Epithelial cell of prostate (primary cell): Measurements from ENCODE around the gene NMD3.

Experiments
- DNase-seq: peaks from one replicate; pipeline ENCODE4 v3.0.0-alpha.2; 2011; ENCODE audit warnings: low read depth, low spot score
- H3K27ac ChIP-seq: fragments of 450-650 bp; 2 replicates; pipeline ENCODE4 v1.5.1; 2017; ENCODE audit warnings: mild to moderate bottlenecking

Gene NMD3

DNA sequence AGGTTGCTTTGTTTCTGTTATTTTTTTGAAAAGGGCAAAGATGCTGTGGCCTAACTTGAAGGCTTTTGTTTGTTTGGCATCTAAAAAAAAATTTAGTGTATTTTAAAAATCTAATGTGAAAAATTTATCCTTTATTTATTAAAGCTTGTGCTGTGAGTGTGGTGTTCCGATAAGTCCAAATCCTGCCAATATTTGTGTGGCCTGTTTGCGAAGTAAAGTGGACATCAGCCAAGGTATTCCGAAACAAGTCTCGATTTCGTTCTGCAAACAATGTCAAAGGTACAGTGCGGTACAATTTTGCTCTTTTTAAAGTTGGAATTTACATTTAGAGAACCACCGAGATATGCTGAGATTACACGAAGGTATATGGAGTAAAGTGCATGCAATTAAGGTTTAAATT is 3.7 kb downstream of the NMD3 start:
- DNase-seq, result no peak

DNA sequence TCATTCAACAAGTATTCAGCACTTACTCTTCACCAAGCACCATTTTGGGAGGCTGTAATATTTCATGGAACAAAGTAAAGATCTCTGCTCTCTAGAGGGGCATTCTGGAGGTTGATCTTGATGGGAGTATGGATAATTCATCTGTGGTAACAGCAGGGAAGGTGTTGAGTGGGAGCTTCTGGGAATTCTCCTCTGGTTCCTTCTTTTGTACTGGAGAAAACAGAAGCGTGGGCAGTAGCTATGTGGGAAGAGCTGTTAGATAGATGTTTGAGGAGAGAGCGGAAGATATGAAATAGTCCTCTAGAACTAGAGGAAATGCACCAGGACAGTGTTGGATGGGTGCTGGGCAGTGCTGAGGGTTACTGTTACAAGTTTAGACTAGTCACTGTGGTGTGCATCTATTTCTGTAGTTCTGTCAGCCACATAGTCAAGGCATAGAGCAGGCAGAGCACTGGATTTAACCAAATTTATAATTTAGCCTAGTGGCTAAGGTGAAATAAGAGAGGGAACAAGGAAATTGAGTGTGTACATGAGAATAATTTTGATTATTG is 9.6 kb downstream of the NMD3 start:
- peak overlapping the region; percentile 19 for H3K27ac ChIP-seq
- DNase-seq, result no peak

More for the DNA sequence above, 3.7 kb downstream of the NMD3 start:
- no peak overlapping the region for H3K27ac ChIP-seq

DNA sequence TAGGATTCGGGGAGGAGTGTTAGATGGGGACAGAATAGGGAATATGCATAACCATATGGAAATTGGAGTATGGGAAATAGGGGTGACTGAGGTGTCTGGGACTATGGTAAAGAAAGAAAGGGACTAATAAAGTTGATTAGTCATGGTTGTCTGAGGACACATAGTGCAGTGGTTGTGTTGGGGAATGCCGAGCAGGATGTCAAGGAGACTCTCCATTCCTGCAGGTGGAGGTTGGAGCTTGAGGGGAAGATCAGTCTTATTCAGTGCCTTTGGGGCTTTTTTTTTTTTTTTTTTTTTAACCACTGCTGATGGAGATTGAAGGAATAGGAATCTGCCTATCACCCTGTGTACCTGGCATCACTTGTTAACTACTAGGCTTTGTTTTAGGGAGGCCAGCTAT is 10.8 kb downstream of the NMD3 start:
- DNase-seq, result no peak
- no peak overlapping the region for H3K27ac ChIP-seq

DNA sequence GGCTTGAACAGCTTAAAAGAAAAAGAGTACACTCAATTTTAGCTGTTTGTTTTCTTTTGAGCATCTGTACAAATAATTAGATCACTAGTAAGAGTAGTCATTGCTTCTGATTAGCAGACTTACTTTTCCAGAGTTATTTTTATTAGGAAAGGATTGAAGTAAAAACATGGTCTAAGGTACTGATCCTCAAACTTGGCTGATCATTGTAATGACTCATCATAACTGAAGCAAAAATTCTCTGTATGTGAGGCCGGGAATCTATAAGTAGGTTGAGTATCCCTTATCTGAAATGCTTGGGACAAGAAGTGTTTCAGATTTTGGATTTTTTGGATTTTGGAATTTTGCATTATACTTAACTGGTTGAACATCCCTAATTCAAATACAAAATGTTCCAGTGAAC is 12.4 kb downstream of the NMD3 start:
- H3K27ac ChIP-seq, result no peak overlapping the region
- DNase-seq, result no peak

DNA sequence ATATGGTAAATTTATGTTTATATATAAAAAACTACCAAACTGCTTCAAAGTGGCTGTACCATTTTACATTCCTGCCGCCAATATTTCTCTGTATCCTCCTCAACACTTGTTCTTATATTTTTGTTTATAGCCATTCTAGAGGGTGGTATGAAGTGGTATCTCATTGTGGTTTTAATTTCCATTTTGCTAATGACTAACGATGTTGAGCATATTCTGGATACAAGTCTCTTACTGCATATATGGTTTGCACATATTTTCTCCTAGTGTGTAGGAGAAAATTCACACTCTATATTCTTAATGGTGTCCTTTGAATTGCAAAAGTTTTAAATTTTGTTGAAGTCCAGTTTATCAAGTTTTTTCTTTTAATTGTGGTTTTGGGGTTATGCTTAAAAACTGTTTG is 15.1 kb downstream of the NMD3 start:
- no peak overlapping the region for H3K27ac ChIP-seq
- DNase-seq, result no peak

DNA sequence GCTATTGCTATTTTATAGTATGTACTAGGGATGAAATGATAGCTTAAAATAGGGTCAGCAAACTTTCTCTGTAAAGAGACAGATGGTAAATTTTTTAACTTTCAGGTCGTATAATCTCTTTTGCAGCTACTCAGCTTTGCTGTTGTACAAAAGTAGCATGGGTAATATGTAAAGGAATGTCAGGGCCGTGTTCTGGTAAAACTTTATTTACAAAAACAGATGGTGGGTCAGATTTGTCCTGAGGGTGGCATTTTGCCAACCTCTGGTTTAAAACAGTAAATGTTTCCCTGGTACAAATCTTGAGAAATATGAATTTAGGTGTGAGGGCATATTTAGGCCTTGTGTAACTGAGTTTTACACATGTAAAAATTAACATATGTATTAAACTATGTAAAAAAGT is 18.6 kb downstream of the NMD3 start:
- H3K27ac ChIP-seq, result no peak overlapping the region
- no peak for DNase-seq

DNA sequence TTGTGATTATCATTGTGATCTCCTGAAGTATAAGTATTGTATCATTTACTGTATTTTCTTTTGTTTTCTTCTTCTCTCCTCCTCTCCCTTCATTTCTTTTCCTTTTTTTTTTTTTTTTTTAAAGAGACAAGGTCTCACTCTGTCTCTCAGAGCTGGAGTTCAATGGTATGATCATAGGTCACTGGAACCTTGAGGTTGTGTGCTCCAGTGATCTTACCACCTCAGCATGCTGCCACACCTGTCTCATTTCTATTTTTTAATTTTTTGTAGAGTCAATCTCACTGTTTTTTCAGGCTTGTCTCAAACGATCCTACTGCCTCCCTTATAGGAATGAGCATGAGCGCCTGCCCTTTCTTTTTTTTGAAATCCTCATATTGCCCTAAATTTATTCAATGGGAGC is 23.4 kb downstream of the NMD3 start:
- no peak overlapping the region for H3K27ac ChIP-seq
- no peak for DNase-seq

DNA sequence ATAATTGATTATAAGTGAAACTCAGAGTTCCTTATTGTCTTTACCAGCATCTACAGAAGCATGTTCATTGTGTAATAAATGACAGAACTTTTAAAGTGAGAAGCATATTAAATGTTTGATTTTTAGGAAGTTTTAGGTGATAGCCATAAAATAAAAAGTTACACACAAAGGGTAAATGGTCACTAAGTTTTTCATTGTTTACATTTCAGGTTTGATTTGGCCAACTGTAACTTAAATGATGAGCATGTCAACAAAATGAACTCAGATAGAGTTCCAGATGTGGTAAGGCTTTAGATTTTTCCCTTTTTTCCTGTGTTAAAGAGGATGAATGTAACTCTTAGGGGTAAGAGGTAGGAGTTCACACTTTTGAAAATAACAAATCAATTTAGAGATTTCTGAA is 25.9 kb downstream of the NMD3 start:
- H3K27ac ChIP-seq, result no peak overlapping the region
- no peak for DNase-seq

DNA sequence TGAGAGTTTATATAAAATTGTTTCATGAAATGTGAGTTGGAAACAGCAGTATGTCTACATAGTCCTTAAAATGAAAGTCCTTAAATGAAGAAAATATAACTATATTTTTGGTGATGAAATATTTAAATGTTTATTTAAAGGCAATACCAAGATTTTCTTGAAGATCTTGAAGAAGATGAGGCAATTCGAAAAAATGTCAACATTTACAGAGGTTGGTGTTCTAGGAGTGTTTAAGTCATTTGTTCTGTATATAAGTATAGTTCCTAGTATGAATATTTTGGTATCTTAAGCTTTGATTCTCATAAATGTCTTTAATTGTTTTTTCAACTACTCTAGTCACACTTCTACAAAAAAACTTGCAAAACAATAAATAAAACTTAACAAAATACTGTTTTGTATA is 29.0 kb downstream of the NMD3 start:
- peak overlapping the region; percentile 54 for H3K27ac ChIP-seq
- no peak for DNase-seq

DNA sequence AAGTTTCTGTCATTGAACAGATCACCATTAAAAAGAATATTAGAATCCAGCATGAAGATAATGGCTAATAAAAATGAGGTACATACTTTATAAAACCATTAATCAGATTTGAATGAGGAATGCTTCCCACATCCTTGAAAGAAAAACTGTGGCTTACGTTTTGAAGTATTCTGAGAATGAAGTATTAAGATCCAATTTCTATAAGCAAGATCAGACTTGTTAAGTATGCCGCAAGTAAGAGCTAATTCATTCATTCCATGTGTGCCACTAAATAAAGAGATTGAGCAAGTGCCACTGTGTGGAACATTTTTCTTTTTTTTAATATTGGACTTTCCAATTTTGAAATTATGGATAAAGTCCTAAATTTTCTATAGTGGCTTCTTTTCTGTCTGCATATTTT is 30.6 kb downstream of the NMD3 start:
- peak; percentile 18 for DNase-seq
- peak overlapping the region; percentile 54 for H3K27ac ChIP-seq

DNA sequence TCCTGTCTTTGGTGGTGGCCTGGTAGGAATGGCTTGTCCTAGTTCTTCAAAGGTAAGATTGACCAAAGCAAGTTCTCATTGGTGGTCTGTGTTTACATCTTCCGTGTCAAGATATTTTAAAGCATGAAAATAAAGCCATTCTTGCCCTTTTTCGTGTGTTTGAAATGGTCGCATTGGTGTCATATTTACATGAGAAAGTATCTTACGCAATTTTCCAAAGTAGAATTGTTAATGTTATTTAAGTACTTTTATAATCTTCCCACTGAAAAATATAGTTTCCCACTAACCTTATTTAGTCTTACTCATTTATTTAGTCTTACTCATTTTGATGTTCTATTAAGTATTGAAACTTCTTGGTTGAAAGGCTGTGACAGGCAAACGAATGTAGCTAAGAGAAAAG is 31.0 kb downstream of the NMD3 start:
- no peak for DNase-seq

DNA sequence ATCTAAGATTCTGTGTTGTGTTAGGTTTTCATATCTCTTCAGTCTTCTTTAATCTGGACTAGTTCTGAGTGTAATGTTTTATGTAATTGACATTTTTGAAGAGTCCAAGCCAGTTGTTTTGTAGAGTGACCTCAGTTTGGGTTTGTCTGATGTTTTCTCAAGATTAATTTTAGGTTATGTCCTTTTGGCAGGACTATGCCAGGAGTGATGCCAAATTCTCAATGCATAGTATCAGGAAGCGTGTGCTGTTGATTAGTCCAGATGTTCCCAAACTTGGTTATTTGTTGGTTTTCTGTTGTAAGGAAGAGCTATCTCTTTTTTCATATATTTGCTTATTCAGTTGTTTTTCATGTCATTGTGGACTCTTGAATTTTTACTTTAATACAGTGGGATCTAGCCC is 32.6 kb downstream of the NMD3 start:
- no peak overlapping the region for H3K27ac ChIP-seq
- DNase-seq, result no peak

More for the DNA sequence above, 31.0 kb downstream of the NMD3 start:
- H3K27ac ChIP-seq, result peak overlapping the region; percentile 54

DNA sequence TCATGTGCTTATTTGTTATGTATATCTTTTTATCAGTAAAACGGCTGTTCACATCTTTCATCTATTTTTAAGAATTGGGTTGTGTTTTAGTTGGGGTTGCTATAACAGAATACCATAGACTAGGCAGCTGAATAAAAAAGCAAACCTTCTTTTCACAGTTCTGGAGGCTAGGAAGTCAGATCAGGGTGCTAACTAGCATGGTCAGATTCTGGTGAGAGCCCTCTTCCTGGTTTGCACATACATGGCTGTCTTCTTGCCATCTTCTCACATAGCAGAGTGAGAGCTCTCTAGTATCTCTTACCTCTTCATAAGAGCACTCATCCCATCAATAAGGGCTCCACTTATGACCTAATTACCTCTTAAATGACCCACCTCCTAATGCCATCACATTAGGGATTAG is 33.8 kb downstream of the NMD3 start:
- no peak for DNase-seq

DNA sequence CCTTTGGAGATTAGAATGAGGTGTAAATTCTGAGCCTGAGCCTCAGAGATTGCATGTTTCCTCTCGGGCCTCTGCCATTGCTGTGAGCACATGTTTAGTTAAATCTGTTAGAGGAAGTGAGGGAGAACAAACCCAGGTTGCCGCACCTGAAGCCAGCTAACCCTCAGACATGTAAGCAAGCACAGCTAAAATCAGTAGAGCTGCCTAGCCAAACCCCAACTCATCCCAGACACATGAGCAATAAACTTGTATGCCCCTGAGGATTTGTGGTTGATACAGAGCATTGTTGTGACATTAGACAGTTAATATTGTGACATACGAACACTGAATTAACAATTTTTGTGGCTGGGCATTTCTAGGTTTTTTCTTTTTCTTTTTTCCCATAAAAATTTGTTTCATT is 41.9 kb downstream of the NMD3 start:
- peak overlapping the region; percentile 95 for H3K27ac ChIP-seq
- DNase-seq, result no peak

More for the DNA sequence above, 33.8 kb downstream of the NMD3 start:
- no peak overlapping the region for H3K27ac ChIP-seq

DNA sequence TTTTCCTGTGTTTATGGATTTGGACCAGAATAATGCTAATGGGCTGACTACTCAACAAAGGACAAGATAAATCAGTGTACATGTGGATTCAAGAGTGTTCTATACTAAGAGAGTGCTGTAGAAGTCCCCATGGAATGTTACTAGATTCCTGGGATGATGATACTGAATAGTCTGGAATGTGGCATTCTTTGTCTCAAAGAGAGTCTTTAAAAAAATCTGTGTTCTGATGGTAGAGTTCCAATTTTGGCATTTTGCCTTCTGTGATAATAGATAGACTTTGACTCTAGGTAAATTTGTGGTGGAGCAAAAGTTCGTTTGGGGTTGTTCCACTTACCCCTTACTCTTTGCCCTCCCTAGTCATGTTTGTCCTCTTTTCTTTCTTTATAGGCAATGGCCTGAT is 43.7 kb downstream of the NMD3 start:
- peak overlapping the region; percentile 95 for H3K27ac ChIP-seq
- DNase-seq, result no peak

DNA sequence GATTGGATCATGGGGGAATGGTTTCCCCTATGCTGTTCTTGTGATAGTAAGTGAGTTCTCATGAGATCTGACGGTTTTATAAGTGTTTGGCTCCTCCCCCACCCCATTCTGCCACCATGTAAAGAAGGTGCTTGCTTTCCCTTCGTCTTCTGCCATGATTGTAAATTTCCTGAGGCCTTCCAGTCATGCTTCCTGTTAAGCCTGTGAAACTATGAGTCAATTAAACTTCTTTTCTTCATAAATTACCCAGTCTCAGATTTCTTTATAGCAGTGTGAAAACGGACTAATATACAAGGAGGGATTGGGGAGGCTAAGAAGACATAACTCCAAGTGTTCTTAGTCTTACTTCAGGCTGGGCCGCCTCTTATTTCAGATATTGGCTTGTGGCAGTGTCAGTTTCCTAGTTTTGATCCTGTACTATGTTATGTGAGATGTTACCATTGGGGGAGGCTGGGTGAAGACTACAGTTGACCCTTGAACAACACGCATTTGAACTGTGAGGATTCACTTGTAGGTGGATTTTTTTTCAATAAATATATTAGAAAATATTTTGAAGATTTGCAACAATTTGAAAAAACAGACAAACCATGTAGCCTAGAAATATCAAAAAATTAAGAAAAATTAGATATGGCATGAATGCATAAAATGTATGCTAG is 44.9 kb downstream of the NMD3 start:
- H3K27ac ChIP-seq, result peak overlapping the region; percentile 95
- no peak for DNase-seq

DNA sequence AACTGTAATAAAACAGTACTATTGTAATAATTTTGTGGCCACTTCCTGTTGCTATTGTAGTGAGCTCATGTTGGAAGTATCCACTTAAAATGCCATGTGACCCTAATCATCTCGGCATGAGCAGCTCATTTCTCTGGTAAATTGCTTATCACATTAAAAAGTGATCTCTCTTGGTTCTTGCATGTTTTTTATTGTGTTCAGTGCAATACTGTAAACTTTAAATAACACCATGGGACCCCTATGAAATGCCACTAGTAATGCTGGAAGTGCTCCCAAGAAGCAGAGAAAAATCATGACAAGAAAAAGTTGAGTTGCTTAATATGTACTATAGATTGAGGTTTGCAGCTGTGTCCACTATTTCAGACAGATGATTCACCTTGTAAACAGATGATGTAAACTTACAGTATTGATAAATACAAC is 45.6 kb downstream of the NMD3 start:
- DNase-seq, result no peak
- peak overlapping the region; percentile 95 for H3K27ac ChIP-seq

DNA sequence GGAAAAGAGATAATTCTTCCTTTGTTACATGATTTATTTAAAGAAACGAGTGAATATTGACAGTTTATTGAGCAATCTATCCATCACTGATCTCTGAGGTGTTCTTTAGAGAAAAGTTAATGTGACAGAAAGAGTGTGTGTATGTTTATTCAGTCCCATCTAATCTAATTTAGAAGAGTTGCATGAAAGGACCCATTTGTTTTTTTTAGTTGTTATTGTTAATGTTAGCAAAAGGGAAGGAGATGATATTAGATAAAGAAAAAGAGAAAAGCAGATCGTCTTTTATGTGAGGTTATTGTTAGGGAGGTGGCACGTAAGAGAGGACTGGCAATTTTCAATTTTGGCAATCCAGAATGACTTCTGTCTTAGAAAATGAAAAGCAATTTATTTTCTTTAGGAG is 46.5 kb downstream of the NMD3 start:
- DNase-seq, result no peak
- H3K27ac ChIP-seq, result peak overlapping the region; percentile 95

DNA sequence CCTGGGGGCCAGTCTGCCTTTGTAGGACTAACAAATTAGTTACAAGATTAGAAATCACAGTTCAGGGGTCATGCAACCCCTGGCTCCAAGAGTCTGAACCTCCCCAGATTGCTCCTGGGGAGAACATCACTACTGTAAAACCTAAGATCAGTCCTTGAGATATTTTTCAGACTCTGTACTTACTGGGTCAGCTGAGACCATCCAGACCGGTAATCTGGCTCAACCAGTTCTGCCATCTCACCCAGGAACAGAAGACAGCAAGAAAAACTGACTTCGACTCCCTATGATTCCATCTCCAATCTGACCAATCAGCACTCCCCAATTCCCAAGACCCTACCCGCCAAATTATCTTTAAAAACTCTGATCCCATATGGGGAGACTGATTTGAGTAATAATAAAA is 47.5 kb downstream of the NMD3 start:
- DNase-seq, result no peak

DNA sequence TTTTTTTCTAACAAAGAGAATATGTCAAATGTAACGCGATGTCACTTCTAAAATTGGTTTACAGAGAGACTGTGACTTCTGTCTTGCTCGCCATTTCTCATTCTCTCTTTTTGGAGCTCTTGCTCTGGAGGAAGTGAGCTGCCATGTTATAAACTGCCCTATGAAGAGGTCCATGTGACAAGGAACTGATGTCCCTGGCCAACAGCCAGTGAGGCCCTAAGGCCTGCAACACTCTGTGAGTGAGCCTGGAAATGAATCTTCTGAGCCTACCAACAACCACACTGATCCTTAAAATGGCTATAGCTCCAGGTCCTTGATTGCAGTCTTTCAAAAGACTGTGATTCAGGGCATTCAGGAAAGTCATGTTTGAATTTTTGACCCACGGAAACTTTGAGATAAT is 49.9 kb downstream of the NMD3 start:
- no peak for DNase-seq
- peak overlapping the region; percentile 19 for H3K27ac ChIP-seq

More for the DNA sequence above, 47.5 kb downstream of the NMD3 start:
- peak overlapping the region; percentile 95 for H3K27ac ChIP-seq

DNA sequence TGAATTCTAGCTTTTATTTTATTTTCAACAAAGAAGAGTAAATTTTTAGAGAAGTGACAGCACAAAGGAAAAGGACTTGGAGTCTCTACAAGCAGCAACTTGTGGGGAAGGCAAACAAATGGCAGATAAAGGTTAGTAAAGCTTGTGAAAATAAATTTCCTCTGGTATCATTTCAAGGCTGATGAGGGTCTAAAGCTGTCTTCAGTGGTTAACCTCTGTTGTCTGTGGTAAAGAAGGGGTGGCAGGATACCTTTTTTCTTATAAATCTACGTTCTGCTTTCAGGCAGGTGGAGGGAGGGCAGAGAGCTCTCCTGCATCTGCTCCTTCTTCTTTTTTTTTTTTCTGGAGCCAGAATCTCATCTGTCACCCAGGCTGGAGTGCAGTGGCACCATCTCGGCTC is 50.5 kb downstream of the NMD3 start:
- peak overlapping the region; percentile 19 for H3K27ac ChIP-seq
- DNase-seq, result no peak

DNA sequence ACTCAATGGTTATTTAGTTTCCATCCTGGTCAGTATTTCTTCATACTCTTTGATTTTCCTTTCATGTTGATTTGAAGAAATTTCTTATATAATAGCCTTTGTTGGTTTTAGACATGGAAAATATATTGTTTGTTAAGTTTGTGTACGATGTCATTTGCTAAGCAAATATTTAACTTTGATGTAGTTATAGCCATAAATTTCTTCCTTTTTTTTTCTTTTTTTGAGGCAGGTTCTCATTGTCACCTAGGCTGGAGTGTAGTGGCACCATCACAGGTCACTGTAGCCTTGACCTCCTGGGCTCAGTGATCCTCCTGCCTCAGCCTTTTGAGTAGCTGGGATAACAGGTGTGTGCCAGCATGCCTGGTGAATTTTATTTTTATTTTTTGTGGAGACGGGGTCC is 51.4 kb downstream of the NMD3 start:
- no peak for DNase-seq
- H3K27ac ChIP-seq, result no peak overlapping the region
